T-helper 9 cell (primary cell): ENCODE data around the gene AGO3.
"Not testable (repeated sequence)": the region's sequence is repeated elsewhere in the genome, so short reads cannot be mapped to it uniquely, and the experiment has no call there.

Experiments used
- DNase-seq: peaks from one replicate; pipeline ENCODE4 v3.0.0-alpha.2; 2020
- total RNA-seq, 2 donors: gene quantifications; one replicate each; lab custom pipeline; 2026; lab: John Stamatoyannopoulos, UW

The AGO3 gene
- total RNA-seq: 77.9 to 94.3 reads per million in 2 donors

GRCh38 chr1:35930593-35931445 is at the start of gene AGO3:
TSS of gene AGO3 (plus strand) at chr1:35931105. CDS start at chr1:35931427, 322 bp downstream.
- peak; percentile 82 for DNase-seq

GRCh38 chr1:35881850-35882273 is 49.0 kb upstream of the AGO3 start:
- DNase-seq: no peak

- DNase-seq: no peak
Measured at GRCh38 chr1:35882586-35882944, 48.3 kb upstream of the AGO3 start.

GRCh38 chr1:35882945-35883634 is 47.8 kb upstream of the AGO3 start, which contains the start of gene AGO1:
TSS of gene AGO1 (plus strand) at chr1:35883209. CDS start at chr1:35883422, 213 bp downstream.
- DNase-seq: peak; percentile 97

GRCh38 chr1:35883635-35884101 is 47.2 kb upstream of the AGO3 start:
- peak; percentile 34 for DNase-seq

- no peak for DNase-seq
Measured at GRCh38 chr1:35884934-35885333, 46.0 kb upstream of the AGO3 start.

GRCh38 chr1:35885961-35886558 is 44.8 kb upstream of the AGO3 start:
- DNase-seq: no peak

GRCh38 chr1:35886577-35887431 is 44.1 kb upstream of the AGO3 start:
- no peak for DNase-seq

GRCh38 chr1:35887508-35887907 is 43.4 kb upstream of the AGO3 start:
- DNase-seq: no peak

- no peak for DNase-seq
Measured at GRCh38 chr1:35888255-35888654, 42.6 kb upstream of the AGO3 start.

GRCh38 chr1:35888981-35889380 is 41.9 kb upstream of the AGO3 start:
- DNase-seq: not testable (repeated sequence)

GRCh38 chr1:35893051-35893879 is 37.6 kb upstream of the AGO3 start:
- DNase-seq: no peak

GRCh38 chr1:35894183-35894582 is 36.7 kb upstream of the AGO3 start:
- DNase-seq: no peak

- DNase-seq: no peak
Measured at GRCh38 chr1:35894656-35895055, 36.2 kb upstream of the AGO3 start.

- no peak for DNase-seq
Measured at GRCh38 chr1:35899941-35900340, 31.0 kb upstream of the AGO3 start.

- no peak for DNase-seq
Measured at GRCh38 chr1:35901235-35901634, 29.7 kb upstream of the AGO3 start.

- DNase-seq: no peak
Measured at GRCh38 chr1:35902671-35903070, 28.2 kb upstream of the AGO3 start.

- DNase-seq: no peak
Measured at GRCh38 chr1:35914717-35915116, 16.2 kb upstream of the AGO3 start.

- no peak for DNase-seq
Measured at GRCh38 chr1:35915693-35916092, 15.2 kb upstream of the AGO3 start.

GRCh38 chr1:35923791-35924221 is 7.1 kb upstream of the AGO3 start:
- no peak for DNase-seq

GRCh38 chr1:35924838-35925237 is 6.1 kb upstream of the AGO3 start:
- no peak for DNase-seq
